Stimulated activated CD8-positive, alpha-beta memory T cell treated with anti-CD3 and anti-CD28 coated beads, Interleukin-12 subunit alpha, Interleukin-12 subunit beta, amount 100 ng/mL, for 1 hour (primary cell): Measurements from ENCODE around the gene OLFML3.
"Not testable (repeated sequence)": the region's sequence is repeated elsewhere in the genome, so short reads cannot be mapped to it uniquely, and the experiment has no call there.

Source experiments
- DNase-seq: peaks from one replicate; pipeline ENCODE4 v3.0.0-alpha.2; 2020; ENCODE audit warnings: low read depth

The OLFML3 gene

DNA sequence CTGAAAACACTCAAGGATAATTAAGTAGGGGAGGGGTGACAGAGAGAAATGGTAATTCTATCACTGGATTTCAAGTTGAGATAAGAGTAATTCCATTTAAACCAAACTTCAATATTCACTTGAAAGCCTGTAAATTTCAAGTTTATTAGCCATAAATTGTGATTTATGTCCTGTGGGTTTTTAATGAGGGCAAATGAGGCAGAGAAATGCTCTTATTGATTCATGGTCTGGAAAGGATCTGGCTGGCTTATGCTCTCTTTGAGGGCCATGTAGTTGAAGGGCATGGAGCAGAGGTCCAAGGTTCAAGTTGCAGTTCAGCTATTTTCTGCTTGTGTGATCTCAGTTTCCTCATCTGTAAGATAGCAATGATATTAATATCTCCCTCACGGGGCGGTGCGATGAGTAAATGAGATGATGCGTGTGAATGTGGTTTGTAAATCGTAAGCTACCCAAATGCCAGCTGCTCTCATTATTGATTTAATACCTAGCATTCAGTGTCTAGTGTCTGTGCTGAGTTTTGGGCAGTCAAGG, 12.3 kb downstream of the OLFML3 start:
- no peak for DNase-seq

DNA sequence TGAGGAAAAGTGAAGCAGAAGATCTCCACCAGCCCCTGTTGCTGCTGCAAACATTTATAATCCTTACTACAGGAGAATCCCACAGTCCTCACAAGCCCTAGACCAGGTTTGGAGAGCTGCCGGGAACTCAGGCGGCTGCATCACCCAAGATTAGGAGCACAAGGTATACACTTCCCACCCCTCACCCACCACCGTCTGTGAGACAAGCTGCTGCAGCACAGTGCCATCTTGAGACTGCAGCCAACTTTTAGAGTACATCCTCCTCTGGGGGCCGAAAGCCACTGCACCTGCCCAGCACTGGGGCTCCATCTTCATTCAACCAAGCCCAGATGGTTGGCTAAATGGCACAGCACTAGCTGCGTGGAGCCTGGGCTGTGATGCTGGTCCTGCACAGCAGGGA, 13.8 kb downstream of the OLFML3 start:
- no peak for DNase-seq

DNA sequence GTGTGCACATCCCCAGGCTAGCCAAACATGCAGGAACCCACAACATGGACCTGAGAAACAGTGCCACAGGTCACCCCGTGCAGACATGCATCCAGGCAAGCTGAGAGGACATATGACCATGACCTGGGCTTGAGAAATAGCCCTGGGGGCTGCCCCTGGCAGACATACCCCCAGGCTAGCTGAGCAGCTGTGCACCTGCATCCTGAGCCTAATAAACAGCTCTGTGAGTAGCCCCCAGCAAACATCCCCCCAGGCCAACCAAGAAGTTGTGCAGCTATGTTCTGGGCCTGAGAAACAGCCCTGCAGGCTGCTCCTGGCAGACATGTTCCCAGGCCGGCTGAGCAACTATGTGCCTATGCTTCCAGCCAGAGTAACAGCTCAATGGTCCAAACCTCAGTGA, 14.5 kb downstream of the OLFML3 start:
- DNase-seq, result no peak

DNA sequence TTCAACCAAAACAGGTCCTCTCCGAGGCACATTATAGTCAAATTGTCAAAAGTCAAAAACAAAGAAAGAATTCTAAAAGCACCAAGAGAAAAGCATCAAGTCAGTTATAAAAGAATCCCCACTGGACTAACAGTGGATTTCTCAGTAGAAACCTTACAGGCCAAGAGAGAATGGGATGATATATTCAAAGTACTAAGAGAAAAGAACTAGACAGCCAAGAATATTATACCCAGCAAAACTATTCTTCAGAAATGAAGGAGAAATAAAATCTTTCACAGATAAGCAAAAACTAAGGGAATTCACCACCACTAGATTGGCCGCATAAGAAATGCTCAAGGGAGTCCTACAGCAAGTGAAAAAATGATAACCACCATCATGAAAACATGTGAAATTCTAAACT, 16.1 kb downstream of the OLFML3 start:
- no peak for DNase-seq

DNA sequence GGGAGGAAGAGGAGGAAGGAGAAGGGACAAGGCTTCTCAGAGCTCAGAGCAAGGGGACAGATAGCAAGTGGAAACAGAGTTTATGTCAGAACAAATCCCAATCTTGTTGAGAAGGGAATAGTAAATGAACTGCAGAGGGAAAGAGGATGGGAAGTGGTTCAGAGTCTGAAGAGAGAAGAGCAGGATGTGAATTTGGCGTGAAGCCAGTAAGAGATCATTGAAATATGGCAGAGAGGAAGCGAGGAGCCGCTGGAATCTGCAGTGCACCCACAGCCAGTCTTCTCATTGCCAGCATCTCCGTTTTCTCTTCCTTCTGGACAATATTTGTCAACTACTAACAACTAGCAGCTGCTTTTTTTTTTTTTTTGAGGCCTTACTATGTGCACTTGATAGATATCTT, 19.1 kb downstream of the OLFML3 start:
- no peak for DNase-seq

DNA sequence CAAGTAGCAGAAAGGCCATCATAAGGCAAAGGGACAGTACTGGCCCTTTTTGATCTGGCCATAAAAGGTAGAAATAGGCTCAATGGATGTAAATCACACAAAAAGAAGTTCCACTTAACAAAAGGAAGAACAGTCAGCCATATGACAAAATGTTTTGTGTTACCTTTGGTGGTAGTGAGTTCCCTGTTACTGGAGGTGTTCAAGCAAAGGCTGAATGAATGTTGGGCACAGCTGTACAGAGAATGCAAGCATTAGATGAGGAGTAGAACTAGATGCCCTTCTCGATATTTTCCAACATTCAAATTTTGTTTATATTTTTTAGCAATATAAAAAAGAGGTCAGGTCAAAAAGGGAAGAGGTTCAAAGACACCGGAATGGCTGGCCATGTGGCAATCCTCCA, 20.0 kb downstream of the OLFML3 start:
- DNase-seq, result no peak

DNA sequence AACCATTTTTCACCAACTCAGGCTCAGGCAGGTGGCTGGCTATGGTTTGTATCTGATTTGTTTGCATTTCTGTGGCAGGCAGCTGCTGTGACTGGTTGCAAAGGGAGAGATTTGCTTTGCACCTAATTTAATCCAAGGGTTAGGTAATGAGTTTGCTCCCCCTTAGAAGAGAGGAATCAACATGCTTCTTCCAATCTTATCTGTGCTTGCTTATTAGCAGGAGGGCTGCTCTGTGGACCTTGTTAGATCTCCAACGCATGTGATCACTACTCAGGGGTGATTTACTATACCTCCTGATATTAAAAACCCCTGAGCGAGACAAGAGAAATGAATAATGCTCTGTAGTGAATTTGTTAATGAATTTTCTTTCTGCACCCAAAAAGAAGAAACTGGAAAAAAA, 20.5 kb downstream of the OLFML3 start:
- no peak for DNase-seq

DNA sequence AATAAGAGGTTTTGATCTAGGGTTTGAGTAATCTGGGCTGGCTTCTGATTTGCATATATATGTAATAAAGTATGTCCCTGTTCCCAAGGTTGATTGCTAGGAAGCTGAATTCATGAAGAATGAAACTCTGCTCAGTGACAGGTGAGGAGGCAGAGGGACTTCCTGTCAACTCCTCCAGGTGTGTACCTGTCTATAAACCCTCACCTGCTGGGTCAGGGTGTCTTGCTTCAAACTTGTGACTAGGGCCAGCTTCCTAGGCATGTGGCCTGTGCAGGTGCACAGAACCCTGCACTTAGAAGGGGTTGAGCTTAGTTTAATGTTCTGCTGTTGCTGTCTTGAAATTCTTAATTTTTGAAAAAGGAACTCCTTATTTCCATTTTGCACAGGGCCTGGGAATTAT, 21.1 kb downstream of the OLFML3 start:
- DNase-seq, result no peak

DNA sequence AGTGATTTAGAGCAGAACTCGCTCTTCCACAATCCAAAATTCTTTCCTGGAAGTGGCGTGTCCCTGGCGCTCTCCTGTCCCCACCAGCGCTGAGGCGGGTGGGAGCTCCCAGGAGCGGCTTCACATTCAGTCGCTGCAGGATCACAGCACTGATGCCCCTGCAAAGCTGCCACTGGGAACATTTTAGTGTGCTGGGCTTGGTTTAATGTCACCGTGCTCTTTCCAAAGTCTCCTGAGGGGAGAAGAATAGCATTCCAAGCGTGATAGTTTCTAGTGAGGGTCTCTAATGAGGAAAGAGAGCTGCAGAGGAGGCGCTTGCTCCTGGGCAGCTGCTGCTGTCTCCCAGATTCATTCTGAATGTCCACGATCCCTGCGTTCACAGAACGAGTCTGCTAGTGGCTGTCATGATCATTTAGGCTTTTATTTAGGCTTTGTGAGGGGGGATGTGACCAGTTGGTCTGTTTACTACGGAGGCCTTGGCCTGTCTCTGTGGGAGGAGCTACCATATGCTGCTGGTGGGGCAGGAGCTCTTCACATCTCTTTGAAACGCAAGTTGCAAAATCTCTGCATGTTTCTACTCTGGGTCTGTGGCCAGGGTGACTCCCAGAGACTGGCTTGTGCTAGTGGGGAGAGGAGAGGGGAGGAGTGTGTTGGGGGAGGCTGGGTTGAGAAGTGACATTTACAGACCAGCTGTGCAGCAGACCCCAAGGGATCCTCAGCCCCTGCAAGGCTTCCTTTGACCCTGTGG, 23.4 kb downstream of the OLFML3 start:
- no peak for DNase-seq

DNA sequence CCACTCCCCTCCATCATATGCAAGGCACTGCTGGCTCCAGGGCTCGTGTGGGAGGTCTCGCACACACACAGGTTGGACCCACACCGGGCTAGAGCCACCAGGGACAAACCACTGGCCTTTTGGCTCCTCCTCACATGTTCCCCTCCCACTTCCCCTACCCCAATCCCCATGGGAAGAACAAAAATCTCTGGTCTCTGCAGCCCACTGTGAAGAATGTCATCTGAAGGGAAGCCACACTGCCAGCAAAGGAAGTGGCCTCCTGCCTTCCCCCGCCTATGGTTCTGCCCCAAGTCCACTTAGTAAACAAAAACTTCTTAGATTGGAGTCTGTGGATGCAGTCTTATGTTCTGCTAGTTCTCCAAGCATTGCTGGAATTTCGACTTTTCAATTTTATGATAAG, 24.2 kb downstream of the OLFML3 start:
- no peak for DNase-seq

DNA sequence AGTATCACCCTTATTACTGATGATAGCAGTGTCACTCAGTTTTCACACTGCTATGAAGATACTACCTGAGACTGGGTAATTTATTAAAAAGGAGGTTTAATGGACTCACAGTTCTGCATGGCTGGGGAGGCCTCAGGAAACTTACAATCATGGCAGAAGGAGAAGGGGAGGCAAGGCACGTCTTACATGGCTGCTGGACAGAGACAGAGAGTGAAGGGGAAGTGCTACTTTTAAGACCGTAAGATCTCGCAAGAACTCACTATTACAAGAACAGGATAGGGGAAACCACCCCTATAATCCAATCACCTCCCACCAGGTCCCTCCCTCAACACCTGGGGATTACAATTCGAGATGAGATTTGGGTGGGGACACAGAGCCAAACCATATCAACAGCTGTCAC, 27.6 kb downstream of the OLFML3 start:
- DNase-seq, result not testable (repeated sequence)

DNA sequence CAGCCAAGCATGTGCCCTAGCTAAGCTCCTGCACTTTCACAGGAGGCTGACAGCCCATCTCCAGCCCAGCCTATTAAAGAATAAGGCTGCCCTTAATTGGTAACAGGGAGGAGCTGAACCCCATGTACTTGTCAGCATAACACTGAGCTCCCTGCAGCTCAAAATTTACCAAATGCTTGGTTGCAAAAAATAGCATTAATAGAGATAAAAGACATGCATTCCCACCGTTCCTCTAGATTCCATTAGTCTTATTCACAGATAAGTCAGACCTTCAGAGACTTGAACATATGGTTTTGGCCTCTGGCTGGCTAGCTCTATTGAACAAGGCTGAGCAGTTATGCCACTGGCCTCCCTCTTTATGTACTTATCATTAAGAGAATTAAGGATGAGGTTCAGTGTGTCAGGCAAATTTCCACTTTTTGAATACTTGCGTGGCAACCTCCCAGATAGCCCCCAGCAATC, 29.2 kb downstream of the OLFML3 start:
- DNase-seq, result no peak

DNA sequence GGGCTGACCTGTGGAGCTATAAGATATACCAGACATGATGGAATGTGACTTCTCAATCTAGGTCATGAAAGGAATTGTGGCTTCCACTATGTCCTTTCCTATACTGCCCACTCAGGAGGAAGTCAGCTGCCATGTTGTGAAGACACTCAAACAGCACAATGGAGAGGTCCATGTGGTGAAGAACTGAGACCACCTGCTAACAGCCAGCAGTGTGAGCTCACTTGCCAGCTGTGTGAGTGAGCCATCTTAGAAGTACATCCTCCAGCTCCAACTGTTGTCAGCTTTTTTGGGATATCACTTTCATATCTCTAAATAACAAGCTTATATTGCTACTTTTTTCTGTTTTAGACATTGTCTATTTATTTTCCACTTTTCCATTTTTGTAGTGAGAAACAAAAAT, 29.7 kb downstream of the OLFML3 start:
- DNase-seq, result no peak

DNA sequence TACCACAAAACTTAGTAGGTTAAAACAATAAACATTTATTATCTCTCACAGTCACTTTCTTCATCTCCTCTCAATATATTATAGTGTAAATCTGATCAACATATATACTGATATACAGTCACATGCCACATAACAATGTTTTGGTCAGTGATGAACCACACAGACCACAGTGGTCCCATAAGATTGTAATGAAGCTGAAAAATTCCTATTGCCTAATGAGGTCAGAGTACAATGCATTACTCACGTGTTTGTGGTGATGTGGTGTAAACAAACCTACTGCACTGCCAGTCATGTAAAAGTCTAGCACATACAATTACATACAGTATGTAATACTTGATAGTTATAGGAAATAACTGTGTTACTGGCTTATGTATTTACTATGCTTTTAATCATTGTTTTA, 30.1 kb downstream of the OLFML3 start:
- DNase-seq, result no peak

DNA sequence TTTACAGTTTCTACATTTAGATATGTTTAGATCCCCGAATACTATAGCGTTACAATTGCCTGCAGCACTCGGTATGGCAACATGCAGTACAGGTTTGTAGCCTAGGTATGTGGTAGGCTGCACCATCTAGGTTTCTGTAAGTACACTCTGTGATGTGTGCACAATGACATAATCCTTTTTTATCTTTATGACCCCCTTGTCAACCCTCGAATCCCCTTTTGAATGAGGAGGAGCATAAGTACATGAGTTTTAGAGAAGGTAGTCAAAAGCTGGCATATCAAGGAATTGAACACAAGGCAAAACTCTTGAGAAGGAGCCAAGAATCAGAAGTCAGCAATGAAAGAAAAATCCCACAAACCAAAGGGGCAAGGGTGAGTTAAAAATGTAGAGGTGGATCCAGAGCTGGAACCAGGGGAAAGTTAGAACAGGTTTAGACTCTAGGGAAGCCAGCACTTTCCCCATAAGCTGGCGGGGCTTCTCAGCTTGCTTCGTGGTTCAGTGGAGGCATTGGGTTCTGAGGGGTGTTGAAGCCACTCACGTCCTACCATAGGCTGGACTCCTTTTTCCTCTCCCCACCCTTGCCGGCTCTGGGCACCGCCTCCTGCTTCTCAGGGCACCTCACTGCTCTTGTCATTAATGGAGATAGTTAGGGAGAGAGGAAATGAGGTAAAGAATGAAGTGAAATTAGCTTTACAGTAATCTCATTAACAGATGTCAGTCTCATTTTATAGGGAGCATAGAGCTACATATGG, 31.3 kb downstream of the OLFML3 start:
- no peak for DNase-seq

DNA sequence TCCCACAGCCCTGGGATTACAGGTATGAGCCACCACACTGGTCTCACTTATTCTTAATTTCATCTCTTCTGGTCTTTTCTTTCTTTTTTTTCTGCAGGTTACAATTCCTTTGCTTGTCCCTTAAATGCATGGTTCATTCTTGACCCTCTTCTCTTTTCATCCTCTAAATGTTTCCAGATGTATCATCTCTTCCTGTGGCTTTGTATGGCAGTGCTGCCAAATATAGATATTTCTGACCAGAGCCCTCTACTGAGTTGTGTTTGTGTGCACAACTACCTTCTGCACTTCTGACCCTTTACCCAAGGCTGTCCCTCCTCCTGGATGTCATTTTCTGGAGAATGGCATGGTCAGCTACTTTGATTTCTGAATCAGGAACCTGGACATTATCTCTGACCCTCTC, 32.5 kb downstream of the OLFML3 start:
- DNase-seq, result no peak

DNA sequence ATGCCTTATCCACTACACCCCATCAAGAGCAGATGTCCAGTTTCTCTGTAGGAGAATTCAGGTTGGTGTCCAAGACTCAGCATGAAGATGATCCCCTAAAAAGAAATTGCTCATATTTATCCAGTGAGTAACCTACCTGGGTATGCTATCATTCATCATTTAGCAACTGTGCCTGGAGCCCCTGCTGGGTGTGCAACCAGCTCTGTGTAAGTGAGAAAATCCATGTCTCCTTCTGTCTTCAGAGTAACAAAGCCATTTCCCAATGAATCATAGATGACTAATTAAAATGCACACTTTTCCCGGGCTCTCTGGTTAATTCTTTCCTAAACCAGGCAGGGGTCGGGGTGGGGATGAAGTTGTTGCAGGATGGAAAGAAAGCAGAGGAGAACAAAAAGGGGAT, 35.8 kb downstream of the OLFML3 start:
- DNase-seq, result no peak

DNA sequence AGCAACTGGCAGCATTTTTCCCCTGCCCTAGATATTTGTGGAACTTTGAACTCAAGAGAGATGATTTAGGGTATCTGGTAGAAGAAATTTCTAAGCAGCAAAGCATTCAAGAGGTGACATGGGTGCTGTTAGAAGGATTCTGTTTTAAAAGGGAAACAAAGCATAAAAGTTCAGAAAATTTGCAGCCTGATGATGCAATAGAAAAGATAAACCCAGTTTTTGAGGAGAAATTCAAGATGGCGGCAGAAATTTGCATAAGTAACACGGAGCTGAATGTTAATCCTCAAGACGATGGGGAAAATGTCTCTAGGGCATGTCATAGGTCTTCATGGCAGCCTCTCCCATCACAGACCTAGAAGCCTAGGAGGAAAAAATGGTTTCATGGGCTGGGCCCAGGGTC, 40.5 kb downstream of the OLFML3 start:
- not testable (repeated sequence) for DNase-seq

DNA sequence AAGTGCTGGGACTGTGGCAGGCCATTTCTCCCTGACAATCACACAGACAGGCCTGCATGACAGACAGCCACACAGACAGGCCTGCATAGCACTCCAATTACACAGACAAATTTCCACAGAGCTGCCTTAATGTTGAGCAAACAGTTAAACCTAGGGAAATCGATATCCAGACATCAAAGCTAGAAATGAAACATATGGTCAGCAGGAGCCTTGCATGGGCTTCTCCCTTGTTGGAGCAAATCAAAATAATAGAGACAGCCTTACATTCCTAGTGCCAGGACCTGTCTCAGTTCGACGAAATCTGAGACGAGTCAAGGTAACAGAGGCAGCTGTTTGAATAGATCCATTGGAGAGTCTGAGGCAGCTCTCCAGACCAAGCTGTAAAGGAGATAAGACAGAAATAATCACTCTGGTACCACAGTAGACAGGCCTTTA, 42.4 kb downstream of the OLFML3 start:
- no peak for DNase-seq

DNA sequence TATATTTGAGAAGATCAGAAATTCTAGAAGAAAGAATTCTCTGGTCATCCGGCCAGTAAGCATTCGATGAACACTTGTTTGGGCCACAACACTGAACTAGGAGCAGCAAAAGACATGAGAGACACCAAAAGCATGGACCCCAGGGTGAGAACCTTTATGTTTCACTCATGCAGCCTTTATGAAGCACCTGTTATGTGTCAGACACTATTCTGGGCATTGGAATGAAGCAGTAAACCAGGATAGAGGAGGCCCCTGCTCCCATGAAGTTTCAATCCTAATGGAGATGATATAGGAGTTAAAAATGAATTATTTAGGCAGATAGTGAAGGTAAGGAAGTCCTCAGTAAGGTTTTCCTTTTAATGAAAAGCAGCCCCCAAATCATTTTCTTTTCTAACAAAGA, 43.6 kb downstream of the OLFML3 start:
- DNase-seq, result no peak

DNA sequence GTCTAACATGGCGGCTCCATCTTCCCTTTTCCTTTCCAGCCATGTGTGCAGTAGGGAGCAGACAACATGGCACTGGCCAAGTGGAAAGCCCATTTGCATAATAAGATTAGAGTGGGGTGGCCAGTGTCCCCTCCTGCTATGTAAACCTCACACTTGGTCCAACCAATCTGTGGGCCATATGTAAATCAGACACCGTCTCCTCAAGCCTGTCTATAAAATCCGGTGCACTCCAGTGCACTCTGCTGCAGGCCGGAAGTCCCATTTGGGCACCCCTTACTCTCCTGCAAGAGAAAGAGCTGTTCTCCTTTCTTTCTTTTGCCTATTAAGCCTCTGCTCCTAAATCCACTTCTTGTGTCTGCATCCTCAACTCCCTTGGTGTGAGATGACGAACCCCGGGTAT, 44.1 kb downstream of the OLFML3 start:
- DNase-seq, result no peak

DNA sequence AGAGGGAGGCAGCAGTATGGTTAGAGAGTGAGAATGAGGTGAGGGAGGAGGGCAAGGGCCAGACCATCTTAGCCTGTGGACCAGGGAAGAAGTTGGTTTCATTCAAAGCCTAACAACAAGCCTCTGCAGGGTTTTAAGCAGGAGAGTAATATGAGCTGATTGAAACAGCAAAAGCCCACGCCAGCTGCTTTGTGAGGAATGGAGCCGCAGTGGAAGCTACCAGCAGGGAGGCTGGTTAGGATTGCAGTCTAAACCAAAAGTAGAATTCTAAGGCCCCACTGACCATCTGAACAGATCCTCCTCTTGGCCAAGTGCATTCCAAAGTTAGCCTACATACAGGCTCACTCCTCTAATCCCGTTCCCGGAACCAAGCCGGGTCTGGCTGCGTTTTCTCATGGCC, 44.8 kb downstream of the OLFML3 start:
- DNase-seq, result no peak

DNA sequence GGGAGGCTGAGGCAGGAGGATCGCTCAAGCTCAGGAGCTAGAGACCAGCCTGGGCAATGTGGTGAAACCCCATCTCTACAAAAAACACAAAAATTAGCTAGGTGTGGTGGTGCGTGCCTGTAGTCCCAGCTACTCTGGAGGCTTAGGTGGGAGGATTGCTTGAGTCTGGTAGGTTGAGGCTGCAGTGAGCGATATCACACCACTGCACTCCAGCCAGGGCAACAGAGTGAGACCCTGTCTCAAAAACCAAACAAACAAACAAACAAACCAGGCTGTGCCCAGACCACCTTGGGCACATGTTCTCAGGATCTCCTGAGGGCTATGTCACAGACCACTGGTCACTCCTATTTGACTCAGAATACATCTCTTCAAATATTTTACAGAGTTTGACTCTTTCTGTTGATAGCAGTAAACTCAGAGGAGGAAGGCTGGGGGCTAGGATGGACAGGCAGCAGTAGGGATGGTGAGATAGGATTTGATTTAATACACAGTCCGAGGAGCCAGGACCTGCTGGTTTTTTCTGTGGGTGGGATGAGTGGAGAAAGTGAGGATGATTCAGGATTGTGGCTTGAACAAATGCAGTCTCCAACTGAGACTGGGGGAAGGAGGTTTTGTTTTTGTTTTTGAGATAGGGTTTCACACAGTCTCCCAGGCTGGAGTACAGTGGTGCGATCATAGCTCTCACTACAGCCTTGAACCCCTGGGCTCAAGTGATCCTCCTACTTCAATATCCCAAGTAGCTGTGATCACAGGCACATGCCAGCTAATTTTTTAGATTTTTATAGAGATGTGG, 46.5 kb downstream of the OLFML3 start:
- DNase-seq, result no peak
